AG08395 (cell line): ENCODE measurements around the gene CCDC150.
"Not testable (repeated sequence)": the region's sequence is repeated elsewhere in the genome, so short reads cannot be mapped to it uniquely, and the experiment has no call there.

Source experiments
- DNase-seq: peaks from one replicate; pipeline ENCODE4 v3.0.0; 2012; ENCODE audit warnings: mixed read lengths, low spot score

The CCDC150 gene

DNA sequence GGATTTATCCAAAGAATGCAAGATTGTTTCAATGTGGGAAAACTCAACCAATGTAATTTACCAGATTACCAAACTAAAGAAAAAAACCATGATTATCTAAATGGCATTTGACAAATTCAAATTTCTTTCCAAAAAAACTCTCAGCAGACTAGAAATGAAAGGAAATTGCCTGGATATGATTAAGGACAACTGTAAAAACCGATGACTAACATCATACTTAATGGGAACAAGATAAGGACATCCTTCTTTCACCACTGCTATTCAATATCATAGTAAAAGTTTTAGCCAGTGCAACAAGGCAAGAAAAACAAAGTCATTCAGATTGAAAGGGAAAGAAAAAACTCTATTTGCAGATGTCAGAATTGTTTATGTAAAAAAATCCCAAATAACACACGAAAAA lies 4.4 kb upstream of the CCDC150 start:
- no peak for DNase-seq

- no peak for DNase-seq
Measured at GRCh38 chr2:196638765-196639164, 750 bp upstream of the CCDC150 start.

- no peak for DNase-seq
Measured at GRCh38 chr2:196640031-196640548, 575 bp downstream of the CCDC150 start.

DNA sequence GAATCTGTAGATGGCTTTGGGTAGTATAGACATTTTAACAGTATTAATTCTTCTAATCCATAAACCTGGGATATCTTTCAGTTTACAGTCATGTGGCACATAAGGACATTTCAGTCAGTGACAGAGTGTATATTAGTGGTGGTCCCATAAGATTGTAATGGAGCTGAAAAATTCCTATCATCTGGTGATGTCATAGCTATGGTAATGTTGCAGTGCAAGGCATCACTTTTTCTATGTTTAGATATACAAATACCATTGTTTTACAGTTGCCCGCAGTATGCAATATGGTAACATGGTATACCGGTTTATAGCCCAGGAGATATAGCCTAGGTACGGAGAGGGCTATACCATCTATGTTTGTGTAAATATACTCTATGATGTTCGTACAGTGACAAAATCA lies 9.7 kb downstream of the CCDC150 start:
- no peak for DNase-seq

GRCh38 chr2:196651387-196652094 lies 12.0 kb downstream of the CCDC150 start:
- no peak for DNase-seq

GRCh38 chr2:196652869-196653268 lies 13.4 kb downstream of the CCDC150 start:
- DNase-seq = no peak

DNA sequence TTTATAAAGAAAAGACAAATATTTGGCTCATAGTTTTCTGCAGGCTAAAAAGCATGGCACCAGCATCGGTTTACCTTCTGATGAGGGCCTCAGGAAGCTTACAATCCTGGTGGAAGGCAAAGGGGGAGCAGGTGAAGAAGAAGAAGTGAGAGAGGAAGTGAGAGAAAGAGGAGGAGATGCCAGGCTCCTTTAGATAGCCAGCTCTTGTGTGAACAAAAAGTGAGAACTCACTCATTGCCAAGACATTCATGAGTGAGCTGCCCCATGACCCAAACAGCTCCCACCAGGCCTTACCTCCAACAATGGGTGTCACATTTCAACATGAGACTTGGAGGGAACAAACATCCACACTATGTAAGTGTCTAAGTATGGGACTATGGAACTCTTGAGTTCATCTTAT lies 14.3 kb downstream of the CCDC150 start:
- DNase-seq = no peak

DNA sequence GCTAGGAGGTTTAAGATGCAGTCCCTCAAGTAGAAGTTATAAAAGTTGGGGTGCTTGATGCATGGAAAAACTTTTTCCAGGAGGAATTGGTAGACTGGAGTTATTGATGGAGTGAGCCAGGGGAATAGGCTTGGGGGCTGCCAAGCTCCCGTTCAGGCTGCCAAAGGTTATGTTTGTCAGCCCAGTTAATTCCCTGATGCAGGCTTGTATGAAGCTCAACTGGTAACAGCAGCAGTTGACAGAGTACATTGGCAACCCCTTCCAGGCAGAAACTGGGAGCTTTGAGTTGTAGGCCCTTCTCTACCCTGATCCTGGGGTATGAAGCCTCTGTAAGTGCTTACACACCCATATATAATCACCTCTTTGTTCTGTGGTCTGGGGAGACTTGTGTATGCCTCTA lies 16.2 kb downstream of the CCDC150 start:
- no peak for DNase-seq

DNA sequence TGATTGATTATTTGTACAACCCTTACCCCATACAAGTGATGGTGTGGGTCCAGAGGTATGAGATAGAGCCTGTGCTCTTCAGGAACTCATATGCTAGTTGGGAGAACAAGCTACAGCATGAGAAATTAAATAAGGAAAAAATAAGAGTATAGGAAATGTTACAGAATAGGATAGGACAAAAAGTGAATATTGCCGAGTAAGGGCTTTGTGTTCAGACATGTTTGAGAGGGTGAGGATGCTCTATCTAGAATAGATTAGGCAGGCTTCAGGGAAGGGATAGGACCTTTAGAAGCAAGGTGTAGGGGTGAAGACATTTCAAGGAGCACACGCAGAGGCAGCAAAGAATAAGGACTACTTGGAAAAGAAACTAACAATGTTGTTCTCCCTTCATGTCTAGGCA lies 17.8 kb downstream of the CCDC150 start:
- DNase-seq = no peak

- no peak for DNase-seq
Measured at GRCh38 chr2:196659844-196660243, 20.3 kb downstream of the CCDC150 start.

DNA sequence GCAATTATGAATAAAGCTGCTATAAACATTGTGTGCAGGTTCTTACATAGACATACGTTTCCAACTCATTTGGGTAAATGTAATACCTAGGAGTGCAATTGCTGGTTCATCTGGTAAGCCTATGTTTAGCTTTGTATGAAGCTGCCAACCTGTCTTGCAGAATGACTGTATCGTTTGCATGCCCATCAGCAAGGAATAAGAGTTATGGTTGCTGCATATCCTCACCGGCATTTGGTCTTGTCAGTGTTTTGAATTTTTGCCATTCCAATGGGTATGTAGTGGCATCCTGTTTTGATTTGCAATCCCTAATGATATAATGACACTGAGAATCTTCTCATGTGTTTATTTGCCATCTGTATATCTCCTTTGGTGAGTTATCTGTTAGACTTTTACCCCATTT lies 20.7 kb downstream of the CCDC150 start:
- DNase-seq = peak; percentile 43

GRCh38 chr2:196670342-196670741 lies 30.8 kb downstream of the CCDC150 start:
- no peak for DNase-seq

DNA sequence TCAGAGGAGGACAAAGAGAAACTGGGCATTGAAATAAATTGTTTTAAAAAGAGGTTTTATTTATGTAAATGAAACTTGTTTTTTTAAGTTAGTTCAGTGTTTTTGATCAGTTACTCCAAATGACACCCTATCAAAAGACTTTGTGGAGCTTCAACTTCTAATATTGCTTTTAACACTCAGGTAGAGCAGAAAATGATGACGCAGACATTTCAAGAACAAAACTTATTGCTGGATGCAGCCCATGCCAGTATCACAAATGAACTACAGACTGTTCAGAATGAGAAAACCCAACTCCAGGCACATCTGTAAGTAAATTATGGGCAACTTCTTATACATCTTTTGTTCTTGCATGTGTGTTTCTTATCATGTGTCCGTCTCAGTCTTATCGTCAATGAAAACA lies 36.4 kb downstream of the CCDC150 start:
- DNase-seq = no peak

GRCh38 chr2:196677404-196677803 lies 37.9 kb downstream of the CCDC150 start:
- peak; percentile 36 for DNase-seq

GRCh38 chr2:196679368-196679767 lies 39.9 kb downstream of the CCDC150 start:
- DNase-seq = no peak

DNA sequence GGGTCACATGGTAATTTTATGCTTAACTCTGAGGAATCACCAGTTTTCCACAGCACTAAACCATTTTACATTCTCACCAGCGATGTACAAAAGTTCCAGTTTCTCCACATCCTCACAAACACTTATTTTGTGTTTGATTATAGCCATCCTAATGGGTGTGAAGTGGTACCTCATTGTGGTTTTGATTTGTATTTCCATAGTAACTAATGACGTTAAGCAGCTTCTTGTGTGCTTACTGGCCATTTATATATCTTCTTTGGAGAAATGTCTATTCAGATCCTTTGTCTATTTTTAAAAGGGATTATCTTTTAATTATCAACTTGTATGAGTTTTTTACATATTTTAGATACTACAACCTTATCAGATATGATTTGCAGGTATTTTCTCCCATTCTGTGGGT lies 42.0 kb downstream of the CCDC150 start:
- no peak for DNase-seq

DNA sequence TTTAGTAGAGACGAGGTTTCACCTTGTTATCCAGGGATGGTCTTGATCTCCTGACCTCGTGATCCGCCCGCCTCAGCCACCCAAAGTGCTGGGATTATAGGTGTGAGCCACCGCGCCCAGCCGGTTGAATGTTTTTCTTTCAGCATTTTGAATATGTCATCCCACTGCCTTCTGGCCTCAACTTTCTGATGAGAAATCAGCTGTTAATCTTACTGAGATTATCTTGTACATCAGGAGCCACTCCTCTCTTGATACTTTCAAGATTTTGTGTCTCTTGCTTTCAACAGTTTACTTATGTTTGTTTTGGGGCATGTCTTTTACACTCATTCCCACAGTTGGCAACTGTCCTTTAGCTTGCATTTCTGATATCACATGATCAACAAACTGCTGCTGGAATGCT lies 46.3 kb downstream of the CCDC150 start:
- DNase-seq = no peak

- DNase-seq = not testable (repeated sequence)
Measured at GRCh38 chr2:196686737-196687136, 47.2 kb downstream of the CCDC150 start.

- peak; percentile 47 for DNase-seq
Measured at GRCh38 chr2:196696423-196697079, 57.0 kb downstream of the CCDC150 start.

DNA sequence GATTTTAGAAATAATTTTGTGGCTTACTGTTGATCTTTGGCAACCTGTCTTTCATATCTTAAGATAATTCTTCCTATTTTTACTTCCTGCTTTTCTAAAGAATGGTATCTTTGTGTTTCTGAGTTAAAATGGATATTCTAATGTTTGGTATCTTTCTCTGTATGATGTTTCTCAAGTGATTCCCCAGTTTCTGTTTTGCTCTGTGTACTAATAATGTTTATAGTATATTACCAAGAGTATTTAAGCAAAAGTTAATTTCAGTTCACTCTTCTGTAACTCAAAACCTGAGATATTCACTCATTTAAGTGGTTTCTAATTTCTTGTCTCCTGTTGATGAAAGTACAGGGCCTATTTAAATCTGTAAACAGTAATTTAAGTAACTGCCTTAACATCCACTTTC lies 58.3 kb downstream of the CCDC150 start:
- DNase-seq = no peak

- DNase-seq = peak; percentile 14
Measured at GRCh38 chr2:196702641-196703040, 63.1 kb downstream of the CCDC150 start.

DNA sequence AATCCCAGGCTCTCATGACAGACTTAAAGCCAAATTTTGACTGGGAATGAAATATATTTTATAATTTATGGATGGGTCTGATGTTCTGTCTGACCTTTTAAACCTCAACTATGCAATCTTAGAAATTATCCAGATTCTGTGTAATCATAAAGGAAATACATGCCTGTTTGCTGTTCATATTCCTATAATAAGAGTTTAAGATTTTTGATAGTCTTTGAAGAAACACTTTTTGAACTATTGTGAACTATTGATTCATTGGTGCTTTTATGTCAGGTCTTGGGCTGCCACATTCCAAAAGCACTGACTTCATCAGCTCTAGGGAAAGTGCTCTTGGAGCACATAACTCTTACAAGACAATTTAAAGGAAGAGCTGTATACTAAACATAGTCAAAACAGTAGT lies 64.2 kb downstream of the CCDC150 start:
- peak; percentile 14 for DNase-seq

DNA sequence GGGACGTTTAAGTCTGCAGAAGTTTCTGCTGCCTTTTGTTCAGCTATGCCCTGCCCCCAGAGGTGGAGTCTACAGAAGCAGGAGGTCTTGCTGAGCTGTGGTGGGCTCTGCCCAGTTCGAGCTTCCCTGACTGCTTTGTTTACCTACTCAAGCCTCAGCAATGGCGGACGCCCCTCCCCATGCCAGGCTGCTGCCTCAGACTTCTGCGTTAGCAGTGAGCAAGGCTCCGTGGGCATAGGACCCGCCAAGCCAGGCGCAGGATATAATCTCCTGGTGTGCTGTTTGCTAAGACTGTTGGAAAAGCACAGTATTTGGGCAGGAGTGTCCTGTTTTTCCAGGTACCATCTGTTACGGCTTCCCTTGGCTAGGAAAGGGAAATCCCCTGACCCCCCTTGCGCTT lies 70.5 kb downstream of the CCDC150 start:
- not testable (repeated sequence) for DNase-seq

DNA sequence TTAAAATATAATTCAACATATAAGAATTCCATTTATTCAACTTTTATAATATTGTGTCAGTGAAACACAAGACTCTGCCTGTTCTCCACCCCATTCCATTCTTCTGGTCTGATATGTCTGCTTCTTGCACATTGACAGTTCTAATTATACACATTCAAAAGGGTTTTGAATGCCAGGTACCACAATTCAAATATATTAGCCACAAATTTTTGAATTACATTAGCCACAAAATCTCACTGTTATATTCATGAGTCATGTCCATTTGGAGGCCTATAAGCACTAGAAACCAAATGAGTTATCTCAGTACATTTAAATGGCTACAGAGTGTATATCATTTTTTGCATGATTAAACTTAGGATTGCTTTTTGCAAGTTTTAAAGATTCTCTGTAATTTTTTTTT lies 72.1 kb downstream of the CCDC150 start:
- DNase-seq = no peak
